Stomach (tissue), 4 donors: Measurements from ENCODE around the gene DDC.

Experiments used
- CTCF ChIP-seq, 7 experiments: fragments of 450-650 bp in 4 of 7; fragments of 200-600 bp in 3 of 7; sonication (generic) in 3 of 7; IDR thresholded peaks; one replicate each; pipeline ENCODE4 v1.5.1; 2016 to 2019; ENCODE audit warnings: antibody characterized with exemption in 7 of 7, control low read depth in 2 of 7, mild to moderate bottlenecking in 1 of 7
- EP300 ChIP-seq: sonication (generic); formaldehyde crosslinking; IDR thresholded peaks from one replicate; pipeline ENCODE4 v1.6.1; 2017; ENCODE audit warnings: antibody characterized with exemption
- POLR2A ChIP-seq, 4 donors: fragments of 450-650 bp; IDR thresholded peaks; one replicate each; pipeline ENCODE4 v1.6.1; 2016; ENCODE audit warnings: antibody characterized with exemption in 4 of 4, control low read depth in 2 of 4, mild to moderate bottlenecking in 1 of 4, moderate library complexity in 1 of 4
- POLR2AphosphoS5 ChIP-seq, 3 donors: sonication (generic); formaldehyde crosslinking; IDR thresholded peaks; one replicate each; pipeline ENCODE4 v1.6.1; 2016; ENCODE audit warnings: antibody characterized with exemption in 3 of 3

DNA sequence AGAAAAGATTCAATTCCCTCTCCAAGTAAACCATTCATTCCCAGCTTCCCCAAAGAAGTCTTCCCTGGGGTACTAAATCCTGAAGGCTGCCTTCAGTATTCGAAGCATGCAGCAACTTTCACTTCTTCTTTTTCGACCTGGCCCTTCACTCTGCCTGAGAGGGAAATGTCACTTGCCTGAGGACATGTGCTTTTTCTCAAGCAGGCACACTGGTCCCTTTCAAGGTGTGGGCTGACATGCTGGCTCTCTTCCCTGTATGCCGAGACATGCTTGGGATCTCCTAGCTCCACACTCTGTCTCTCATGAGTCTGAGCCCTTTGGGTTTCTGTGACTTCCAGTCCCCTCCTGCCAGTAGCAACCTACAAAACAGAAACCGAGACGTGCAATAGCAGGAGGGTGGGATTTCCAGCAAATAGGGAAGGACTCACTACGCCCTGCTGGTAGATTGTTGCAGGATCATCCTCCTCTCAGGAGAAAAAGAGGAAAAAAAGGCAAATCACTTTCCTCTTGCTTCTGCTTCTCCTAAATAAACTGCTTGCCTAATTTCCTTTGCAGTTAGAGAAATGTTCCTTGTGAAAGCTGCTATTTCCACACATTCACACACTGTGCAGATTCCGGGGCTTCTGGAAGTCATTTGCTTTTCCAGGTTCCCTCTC, 148.6 kb downstream of the DDC start:
- TF ChIP-seq CTCF (IDR thresholded peaks at IDR 0.05) (no peak), EP300 (no peak), POLR2A (IDR thresholded peaks at IDR 0.05) (no peak), POLR2AphosphoS5 (IDR thresholded peaks at IDR 0.05) (no peak)
